Measurements from ENCODE around the gene MIEF1. TPM values are rescaled to one million over a fixed set of nuclear protein-coding genes. Genes with fewer than 3 reads are reported as not detected.

Gene MIEF1
- total RNA-seq, 4 donors from 2014 or later: 16.5 to 51.0 (median 41.3) TPM

- Histone ChIP-seq H3K27me3 (no peaks in the 10 kb centered on the region), H3K36me3 (peaks cover 0 to 18% (median 0%) of the 10 kb centered on the region in 3 donors), H3K4me3 (no peak overlapping the region), H3K27ac (peak overlapping the region in 2 of 4 donors; percentile 47 to 60), H3K4me1 (peaks cover 0 to 18% (median 2%) of the 10 kb centered on the region in 4 donors), H3K9me3 (no peaks in the 10 kb centered on the region)
- DNase-seq: peak in 1 of 3 donors; percentile 72
- TF ChIP-seq POLR2A (IDR thresholded peaks at IDR 0.05) (no peak), CTCF (IDR thresholded peaks at IDR 0.05) (no peak)
Observed at GRCh38 chr22:39489094-39490068, 12.7 kb upstream of the MIEF1 start.

- Histone ChIP-seq H3K4me1 (peaks cover 0 to 18% (median 2%) of the 10 kb centered on the region in 4 donors), H3K4me3 (no peak overlapping the region), H3K9me3 (no peaks in the 10 kb centered on the region), H3K36me3 (peaks cover 0 to 18% (median 0%) of the 10 kb centered on the region in 3 donors), H3K27me3 (no peaks in the 10 kb centered on the region), H3K27ac (peak overlapping the region in 1 of 4 donors; percentile 60)
- TF ChIP-seq POLR2A (IDR thresholded peaks at IDR 0.05) (no peak), CTCF (IDR thresholded peaks at IDR 0.05) (no peak)
- DNase-seq: peak; percentile 70 to 88 (median 86)
Observed at GRCh38 chr22:39490135-39490798, 11.8 kb upstream of the MIEF1 start.

GRCh38 chr22:39490966-39491680 lies 11.0 kb upstream of the MIEF1 start:
- Histone ChIP-seq H3K27me3 (no peaks in the 10 kb centered on the region), H3K9me3 (no peaks in the 10 kb centered on the region), H3K36me3 (peaks cover 0 to 18% (median 0%) of the 10 kb centered on the region in 3 donors), H3K27ac (no peak overlapping the region), H3K4me3 (no peak overlapping the region), H3K4me1 (peaks cover 0 to 18% (median 2%) of the 10 kb centered on the region in 4 donors)
- no peak for TF ChIP-seq POLR2A (IDR thresholded peaks at IDR 0.05)
- TF ChIP-seq CTCF (IDR thresholded peaks at IDR 0.05): no peak
- no peak for DNase-seq

- no peaks in the 10 kb centered on the region for H3K27me3 ChIP-seq
- H3K36me3 ChIP-seq: peaks cover 0 to 18% (median 0%) of the 10 kb centered on the region in 3 donors
- no peak overlapping the region for H3K27ac ChIP-seq
- no peak overlapping the region for H3K4me3 ChIP-seq
- no peaks in the 10 kb centered on the region for H3K9me3 ChIP-seq
- DNase-seq: no peak
- TF ChIP-seq POLR2A (IDR thresholded peaks at IDR 0.05) (no peak), CTCF (IDR thresholded peaks at IDR 0.05) (no peak)
- peaks cover 0 to 18% (median 3%) of the 10 kb centered on the region in 4 donors for H3K4me1 ChIP-seq
Observed at GRCh38 chr22:39491696-39492095, 10.4 kb upstream of the MIEF1 start.

GRCh38 chr22:39492186-39492585 lies 9.9 kb upstream of the MIEF1 start:
- Histone ChIP-seq H3K9me3 (no peaks in the 10 kb centered on the region), H3K36me3 (peaks cover 0 to 18% (median 0%) of the 10 kb centered on the region in 3 donors), H3K27ac (no peak overlapping the region), H3K4me3 (no peak overlapping the region), H3K4me1 (peaks cover 0 to 18% (median 3%) of the 10 kb centered on the region in 4 donors), H3K27me3 (no peaks in the 10 kb centered on the region)
- no peak for TF ChIP-seq CTCF (IDR thresholded peaks at IDR 0.05)
- TF ChIP-seq POLR2A (IDR thresholded peaks at IDR 0.05): no peak
- DNase-seq: no peak
